Fibroblast of lung (primary cell): Measurements from ENCODE around the gene CCKAR.

Experiments
- EZH2 ChIP-seq: IDR thresholded peaks from 2 replicates; pipeline ENCODE4 v1.5.1; 2012; ENCODE audit warnings: low read length, control low read depth, mild to moderate bottlenecking; ENCODE audit errors: missing control alignments
- TF ChIP-seq, protein P1 (sequence below), 2 donors: IDR thresholded peaks in 1 of 2; conservative IDR thresholded peaks in 1 of 2; 1 replicate in 1 of 2; 2 replicates in 1 of 2; pipeline ENCODE4 v1.5.1; 2011 to 2012; ENCODE audit warnings: low read length in 2 of 2, control low read depth in 1 of 2, inconsistent platforms in 1 of 2, low read depth in 1 of 2, mild to moderate bottlenecking in 1 of 2

DNA sequence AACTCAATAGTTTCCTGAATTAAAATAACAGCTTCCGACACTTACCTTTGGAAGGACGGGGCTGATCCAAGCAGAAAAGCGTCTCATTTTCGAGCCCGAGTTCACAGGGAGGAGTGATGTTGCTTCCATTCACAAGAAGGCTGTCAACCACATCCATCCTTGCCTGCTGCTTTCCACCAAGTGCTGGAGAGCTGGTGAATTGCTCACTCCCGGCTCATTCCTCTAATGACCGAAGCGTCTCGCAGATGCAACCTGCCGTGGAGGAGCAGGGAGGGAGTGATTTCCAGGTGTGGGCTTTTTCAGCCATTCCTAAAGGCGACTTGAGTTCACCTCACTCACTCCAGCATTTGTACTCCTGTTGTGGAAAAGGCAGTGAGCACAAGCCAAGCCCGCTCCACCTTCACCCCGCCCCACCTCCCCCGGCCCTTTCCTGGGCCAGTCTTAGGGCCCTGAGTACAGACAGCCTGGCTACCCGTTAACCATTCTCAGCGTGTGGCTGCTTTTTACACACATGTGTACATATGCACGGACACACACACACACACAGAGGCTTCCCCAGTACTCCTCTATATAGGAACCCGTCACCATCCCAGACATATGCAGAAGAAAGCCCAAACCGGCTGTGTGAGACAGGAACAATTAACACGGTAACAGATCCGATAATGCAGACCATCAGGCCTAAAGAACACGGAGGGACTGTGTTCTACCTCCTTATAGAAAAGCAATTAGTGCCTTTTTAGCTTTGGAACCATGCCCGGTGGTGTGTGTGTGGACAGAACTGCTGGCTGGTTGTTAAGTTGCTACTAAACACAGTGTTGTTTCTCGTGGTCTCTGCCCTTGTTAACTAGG, at the start of gene CCKAR:
- TF ChIP-seq, protein P1, sequence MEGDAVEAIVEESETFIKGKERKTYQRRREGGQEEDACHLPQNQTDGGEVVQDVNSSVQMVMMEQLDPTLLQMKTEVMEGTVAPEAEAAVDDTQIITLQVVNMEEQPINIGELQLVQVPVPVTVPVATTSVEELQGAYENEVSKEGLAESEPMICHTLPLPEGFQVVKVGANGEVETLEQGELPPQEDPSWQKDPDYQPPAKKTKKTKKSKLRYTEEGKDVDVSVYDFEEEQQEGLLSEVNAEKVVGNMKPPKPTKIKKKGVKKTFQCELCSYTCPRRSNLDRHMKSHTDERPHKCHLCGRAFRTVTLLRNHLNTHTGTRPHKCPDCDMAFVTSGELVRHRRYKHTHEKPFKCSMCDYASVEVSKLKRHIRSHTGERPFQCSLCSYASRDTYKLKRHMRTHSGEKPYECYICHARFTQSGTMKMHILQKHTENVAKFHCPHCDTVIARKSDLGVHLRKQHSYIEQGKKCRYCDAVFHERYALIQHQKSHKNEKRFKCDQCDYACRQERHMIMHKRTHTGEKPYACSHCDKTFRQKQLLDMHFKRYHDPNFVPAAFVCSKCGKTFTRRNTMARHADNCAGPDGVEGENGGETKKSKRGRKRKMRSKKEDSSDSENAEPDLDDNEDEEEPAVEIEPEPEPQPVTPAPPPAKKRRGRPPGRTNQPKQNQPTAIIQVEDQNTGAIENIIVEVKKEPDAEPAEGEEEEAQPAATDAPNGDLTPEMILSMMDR (conservative IDR thresholded peaks at IDR 0.05 in 1 of 2, IDR thresholded peaks at IDR 0.05 in 1 of 2; ENCODE audit: low read depth in 1 of 2, low read length in 2 of 2): no peak
- TF ChIP-seq EZH2: no peak
